Esophagus squamous epithelium (tissue), 5 donors: ENCODE results near the gene BCAT1. TPM values are rescaled to one million over a fixed set of nuclear protein-coding genes. Genes with fewer than 3 reads are reported as not detected.
"Not testable (repeated sequence)": the region's sequence is repeated elsewhere in the genome, so short reads cannot be mapped to it uniquely, and the experiment has no call there.

ENCODE experiments used
- DNase-seq: peaks from one replicate; lab custom pipeline; 2025; lab: John Stamatoyannopoulos, UW
- H3K27ac ChIP-seq, 4 donors: fragments of 200-600 bp; sonication (generic); one replicate each; pipeline ENCODE4 v1.5.1; 2016 to 2019; ENCODE audit warnings: mild to moderate bottlenecking in 1 of 4
- H3K27me3 ChIP-seq, 4 donors: fragments of 200-600 bp; sonication (generic); 1 replicate in 3 of 4; 2 replicates in 1 of 4; pipeline versions ENCODE4 v1.5.1 to v1.6.0; 2017 to 2021; ENCODE audit warnings: antibody characterized with exemption in 1 of 4
- H3K36me3 ChIP-seq, 3 donors: fragments of 200-600 bp; sonication (generic); one replicate each; pipeline ENCODE4 v1.5.1; 2016 to 2019
- H3K4me1 ChIP-seq, 3 donors: fragments of 200-600 bp; sonication (generic); one replicate each; pipeline ENCODE4 v1.5.1; 2017 to 2019
- H3K4me3 ChIP-seq, 4 donors: fragments of 200-600 bp; sonication (generic); 1 replicate in 3 of 4; 2 replicates in 1 of 4; pipeline ENCODE4 v1.5.1; 2016 to 2019; ENCODE audit warnings: mild to moderate bottlenecking in 2 of 4, moderate library complexity in 1 of 4
- H3K9me3 ChIP-seq, 3 donors: fragments of 200-600 bp; sonication (generic); one replicate each; pipeline ENCODE4 v1.5.1; 2016 to 2019
- POLR2A ChIP-seq, 4 donors: fragments of 450-650 bp; IDR thresholded peaks; one replicate each; pipeline ENCODE4 v1.6.1; 2017; ENCODE audit warnings: antibody characterized with exemption in 4 of 4, mild to moderate bottlenecking in 4 of 4, moderate library complexity in 3 of 4
- WGBS, 2 donors: methylation state at CpG; one replicate each; pipeline ENCODE4 v1.1.5; 2018; 5-methylcytosine and 5-hydroxymethylcytosine counted together
- intact Hi-C: fragments of 100-400 bp; cut with DNase I; formaldehyde crosslinking; loops from one replicate; pipeline ENCODE4 v1.15.0; 2022
- total RNA-seq, 4 donors: library from RNA; depleted of rRNA; stranded (reverse); fragments of >200 nt; gene quantifications; one replicate each; pipeline ENCODE4 v1.1.0, GENCODE V29; 2016
- TF ChIP-seq, protein P1 (sequence below), 6 experiments: fragments of 450-650 bp in 4 of 6; fragments of 200-600 bp in 2 of 6; sonication (generic) in 2 of 6; IDR thresholded peaks; one replicate each; pipeline ENCODE4 v1.5.1; 2016 to 2019; ENCODE audit warnings: antibody characterized with exemption in 6 of 6, mild to moderate bottlenecking in 4 of 6, moderate library complexity in 4 of 6
- donor health status: DM: yes; HTN: yes; CAD: no.

Gene BCAT1
- total RNA-seq, 4 donors from 2014 or later, result 0.87 to 28.3 (median 9.6) TPM

DNA sequence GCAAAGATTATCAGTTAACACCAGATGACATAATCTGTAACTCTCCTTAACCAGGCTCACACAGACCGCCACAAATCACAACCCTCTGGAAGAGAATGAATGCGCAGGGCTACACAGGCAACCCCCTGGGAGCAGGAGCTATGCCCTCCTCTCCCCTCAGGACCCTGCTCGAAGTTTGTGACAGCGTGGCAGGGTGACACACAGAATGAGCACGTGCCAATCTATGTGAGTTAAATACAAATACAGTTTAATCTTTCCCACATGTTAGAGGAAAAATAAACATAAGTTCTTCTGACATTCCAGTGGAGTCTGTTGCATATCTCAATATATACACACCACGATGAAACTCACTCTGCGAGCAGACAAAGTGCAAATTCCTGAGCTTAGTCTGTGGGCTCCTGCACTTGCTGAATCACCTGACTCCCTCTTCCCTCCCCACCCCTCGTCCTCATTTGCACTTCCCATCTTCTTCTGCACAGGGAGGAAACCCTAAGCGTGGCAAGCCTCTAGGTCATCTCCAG, 37.6 kb downstream of the BCAT1 start:
- no peak for TF ChIP-seq POLR2A (IDR thresholded peaks at IDR 0.05)
- TF ChIP-seq, protein P1, sequence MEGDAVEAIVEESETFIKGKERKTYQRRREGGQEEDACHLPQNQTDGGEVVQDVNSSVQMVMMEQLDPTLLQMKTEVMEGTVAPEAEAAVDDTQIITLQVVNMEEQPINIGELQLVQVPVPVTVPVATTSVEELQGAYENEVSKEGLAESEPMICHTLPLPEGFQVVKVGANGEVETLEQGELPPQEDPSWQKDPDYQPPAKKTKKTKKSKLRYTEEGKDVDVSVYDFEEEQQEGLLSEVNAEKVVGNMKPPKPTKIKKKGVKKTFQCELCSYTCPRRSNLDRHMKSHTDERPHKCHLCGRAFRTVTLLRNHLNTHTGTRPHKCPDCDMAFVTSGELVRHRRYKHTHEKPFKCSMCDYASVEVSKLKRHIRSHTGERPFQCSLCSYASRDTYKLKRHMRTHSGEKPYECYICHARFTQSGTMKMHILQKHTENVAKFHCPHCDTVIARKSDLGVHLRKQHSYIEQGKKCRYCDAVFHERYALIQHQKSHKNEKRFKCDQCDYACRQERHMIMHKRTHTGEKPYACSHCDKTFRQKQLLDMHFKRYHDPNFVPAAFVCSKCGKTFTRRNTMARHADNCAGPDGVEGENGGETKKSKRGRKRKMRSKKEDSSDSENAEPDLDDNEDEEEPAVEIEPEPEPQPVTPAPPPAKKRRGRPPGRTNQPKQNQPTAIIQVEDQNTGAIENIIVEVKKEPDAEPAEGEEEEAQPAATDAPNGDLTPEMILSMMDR (IDR thresholded peaks at IDR 0.05), result no peak
- no peaks in the 10 kb centered on the region for H3K27me3 ChIP-seq
- H3K4me3 ChIP-seq, result no peak overlapping the region
- WGBS, 2 donors, result 68 to 73% methylated on average over 8 to 9 of the region's 9 CpGs
- H3K9me3 ChIP-seq, result no peaks in the 10 kb centered on the region
- intact Hi-C loops, result no loop called here
- no peaks in the 10 kb centered on the region for H3K36me3 ChIP-seq
- no peaks in the 10 kb centered on the region for H3K4me1 ChIP-seq
- no peak overlapping the region for H3K27ac ChIP-seq
- no peak for DNase-seq

DNA sequence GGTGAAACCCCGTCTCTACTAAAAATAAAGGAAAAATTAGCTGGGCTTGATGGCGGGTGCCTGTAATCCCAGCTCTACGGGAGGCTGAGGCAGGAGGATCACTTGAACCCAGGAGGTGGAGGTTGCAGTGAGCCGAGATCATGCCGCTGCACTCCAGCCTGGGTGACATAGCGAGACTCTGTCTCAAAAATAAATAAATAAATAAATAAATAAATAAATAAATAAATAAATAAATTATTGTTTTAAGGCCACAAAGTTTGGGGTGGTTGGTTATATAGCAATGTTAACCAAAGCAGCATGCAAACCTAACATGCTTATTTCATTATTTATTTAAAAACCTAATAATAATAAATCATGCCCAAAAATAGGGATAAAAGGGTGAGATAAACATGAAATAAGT, 38.7 kb downstream of the BCAT1 start:
- H3K27ac ChIP-seq, intact Hi-C loops, DNase-seq, H3K9me3 ChIP-seq, H3K4me3 ChIP-seq, H3K4me1 ChIP-seq, H3K36me3 ChIP-seq, H3K27me3 ChIP-seq: not testable (repeated sequence)
- 97 to 100% methylated on average over 6 of the region's 6 CpGs for WGBS, 2 donors

DNA sequence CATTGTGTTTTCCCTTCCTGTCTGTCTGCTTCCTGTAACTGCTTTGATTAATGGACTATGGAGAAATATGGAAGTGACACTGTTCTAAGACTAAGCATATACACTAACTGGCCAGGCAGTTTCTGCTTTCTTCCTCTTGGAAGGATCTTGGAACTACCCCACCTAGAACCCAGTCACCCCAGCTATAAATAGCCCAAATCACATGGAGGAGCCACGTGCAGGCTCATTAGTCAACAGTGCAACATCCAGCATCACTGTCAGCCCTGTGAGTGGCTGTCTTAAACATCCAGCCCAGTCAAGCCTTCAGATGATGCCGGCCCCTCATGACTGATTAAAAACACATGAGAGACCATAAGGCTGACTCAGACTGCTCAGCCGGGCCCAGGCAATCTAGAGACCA, 39.2 kb downstream of the BCAT1 start:
- peak; percentile 6 for DNase-seq
- 24 to 30% methylated on average over 2 to 3 of the region's 3 CpGs for WGBS, 2 donors

DNA sequence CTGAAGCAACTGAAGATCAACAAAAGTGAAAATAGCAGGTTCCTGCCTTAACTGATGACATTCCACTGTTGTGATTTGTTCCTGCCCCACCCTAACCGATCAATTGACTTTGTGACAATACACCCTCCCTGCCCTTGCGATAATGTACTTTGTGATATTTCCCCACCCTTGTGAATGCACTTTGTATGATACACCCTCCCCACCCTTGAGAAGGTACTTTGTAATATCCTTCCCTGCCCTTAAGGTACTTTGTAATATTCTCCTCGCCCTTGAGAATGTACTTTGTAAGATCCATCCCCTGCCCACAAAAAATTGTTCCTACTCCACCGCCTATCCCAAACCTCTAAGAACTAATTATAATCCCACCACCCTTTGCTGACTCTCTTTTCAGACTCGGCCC, 41.4 kb downstream of the BCAT1 start:
- intact Hi-C loops, result no loop called here

More for the DNA sequence above, 39.2 kb downstream of the BCAT1 start:
- Histone ChIP-seq H3K4me3 (no peak overlapping the region), H3K27ac (peak overlapping the region in 1 of 4 donors; percentile 40), H3K36me3 (no peaks in the 10 kb centered on the region), H3K27me3 (peaks cover 0 to 9% (median 0%) of the 10 kb centered on the region in 4 donors), H3K9me3 (no peaks in the 10 kb centered on the region), H3K4me1 (no peaks in the 10 kb centered on the region)
- intact Hi-C loops, result no loop called here
- TF ChIP-seq POLR2A (IDR thresholded peaks at IDR 0.05), result no peak
- TF ChIP-seq, protein P1 (IDR thresholded peaks at IDR 0.05), result no peak

DNA sequence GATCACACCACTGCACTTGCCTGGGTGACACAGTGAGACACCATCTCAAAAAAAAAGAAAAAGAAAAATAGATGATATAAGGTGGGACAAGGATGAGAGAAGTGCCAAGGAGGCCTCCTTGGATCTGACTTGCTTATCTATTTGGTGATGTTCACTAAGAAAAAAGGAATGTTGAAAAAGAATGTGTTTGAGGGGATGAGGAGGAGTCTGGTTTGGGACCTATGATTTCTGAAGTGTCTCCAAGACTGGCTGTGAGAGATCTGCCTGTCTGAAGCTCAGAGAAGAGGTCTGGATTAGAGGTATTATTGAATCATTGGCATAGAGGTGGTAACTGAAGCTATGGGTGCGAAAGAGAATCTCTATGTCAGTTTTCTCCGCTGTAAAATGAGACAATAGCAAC, 42.8 kb downstream of the BCAT1 start:
- WGBS, 2 donors, result 86 to 97% methylated on average over 2 of the region's 2 CpGs
- no peak for DNase-seq

More for the DNA sequence above, 41.4 kb downstream of the BCAT1 start:
- Histone ChIP-seq H3K9me3 (no peaks in the 10 kb centered on the region), H3K36me3 (no peaks in the 10 kb centered on the region), H3K4me1 (peaks cover 0 to 12% (median 4%) of the 10 kb centered on the region in 3 donors), H3K27me3 (peaks cover 0 to 31% (median 0%) of the 10 kb centered on the region in 4 donors), H3K4me3 (no peak overlapping the region), H3K27ac (peak overlapping the region in 1 of 4 donors; percentile 30)
- whole genome bisulfite sequencing, 2 donors, result 85% methylated on average over 5 of the region's 5 CpGs
- TF ChIP-seq, protein P1 (IDR thresholded peaks at IDR 0.05), result no peak
- no peak for TF ChIP-seq POLR2A (IDR thresholded peaks at IDR 0.05)
- DNase-seq, result no peak

More for the DNA sequence above, 42.8 kb downstream of the BCAT1 start:
- intact Hi-C loops, result no loop called here
- no peak for TF ChIP-seq POLR2A (IDR thresholded peaks at IDR 0.05)
- TF ChIP-seq, protein P1 (IDR thresholded peaks at IDR 0.05), result no peak
- Histone ChIP-seq H3K36me3 (no peaks in the 10 kb centered on the region), H3K4me1 (peaks cover 0 to 25% (median 11%) of the 10 kb centered on the region in 3 donors), H3K27me3 (peaks cover 0 to 41% (median 0%) of the 10 kb centered on the region in 4 donors), H3K9me3 (no peaks in the 10 kb centered on the region), H3K4me3 (no peak overlapping the region), H3K27ac (no peak overlapping the region)
